ENCODE results near the gene SEMA3D. TPM values are rescaled to one million over a fixed set of nuclear protein-coding genes. Genes with fewer than 3 reads are reported as not detected.

Gene SEMA3D
- total RNA-seq, 2 donors from 2014 or later = 10.7 to 16.5 TPM

- H3K4me1 ChIP-seq (replicated peaks) = no peaks in the 10 kb centered on the region
- H3K4me3 ChIP-seq = no peak overlapping the region
- H3K27me3 ChIP-seq (replicated peaks; ENCODE audit: insufficient read depth) = no peaks in the 10 kb centered on the region
- intact Hi-C loops (cut with DNase I) = no loop called here
- TF ChIP-seq, protein P1, sequence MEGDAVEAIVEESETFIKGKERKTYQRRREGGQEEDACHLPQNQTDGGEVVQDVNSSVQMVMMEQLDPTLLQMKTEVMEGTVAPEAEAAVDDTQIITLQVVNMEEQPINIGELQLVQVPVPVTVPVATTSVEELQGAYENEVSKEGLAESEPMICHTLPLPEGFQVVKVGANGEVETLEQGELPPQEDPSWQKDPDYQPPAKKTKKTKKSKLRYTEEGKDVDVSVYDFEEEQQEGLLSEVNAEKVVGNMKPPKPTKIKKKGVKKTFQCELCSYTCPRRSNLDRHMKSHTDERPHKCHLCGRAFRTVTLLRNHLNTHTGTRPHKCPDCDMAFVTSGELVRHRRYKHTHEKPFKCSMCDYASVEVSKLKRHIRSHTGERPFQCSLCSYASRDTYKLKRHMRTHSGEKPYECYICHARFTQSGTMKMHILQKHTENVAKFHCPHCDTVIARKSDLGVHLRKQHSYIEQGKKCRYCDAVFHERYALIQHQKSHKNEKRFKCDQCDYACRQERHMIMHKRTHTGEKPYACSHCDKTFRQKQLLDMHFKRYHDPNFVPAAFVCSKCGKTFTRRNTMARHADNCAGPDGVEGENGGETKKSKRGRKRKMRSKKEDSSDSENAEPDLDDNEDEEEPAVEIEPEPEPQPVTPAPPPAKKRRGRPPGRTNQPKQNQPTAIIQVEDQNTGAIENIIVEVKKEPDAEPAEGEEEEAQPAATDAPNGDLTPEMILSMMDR (IDR thresholded peaks at IDR 0.05) = no peak
- no peak for TF ChIP-seq POLR2A (IDR thresholded peaks at IDR 0.05)
- no peak for TF ChIP-seq POLR2AphosphoS5 (IDR thresholded peaks at IDR 0.05)
- H3K36me3 ChIP-seq = no peaks in the 10 kb centered on the region
- DNase-seq (ENCODE audit: low spot score) = no peak
- 26% methylated on average over 1 of the region's 1 CpG for WGBS
- H3K27ac ChIP-seq = no peak overlapping the region
- no peaks in the 10 kb centered on the region for H3K9me3 ChIP-seq
Observed at GRCh38 chr7:85052894-85053293, 134.0 kb downstream of the SEMA3D start.

DNA sequence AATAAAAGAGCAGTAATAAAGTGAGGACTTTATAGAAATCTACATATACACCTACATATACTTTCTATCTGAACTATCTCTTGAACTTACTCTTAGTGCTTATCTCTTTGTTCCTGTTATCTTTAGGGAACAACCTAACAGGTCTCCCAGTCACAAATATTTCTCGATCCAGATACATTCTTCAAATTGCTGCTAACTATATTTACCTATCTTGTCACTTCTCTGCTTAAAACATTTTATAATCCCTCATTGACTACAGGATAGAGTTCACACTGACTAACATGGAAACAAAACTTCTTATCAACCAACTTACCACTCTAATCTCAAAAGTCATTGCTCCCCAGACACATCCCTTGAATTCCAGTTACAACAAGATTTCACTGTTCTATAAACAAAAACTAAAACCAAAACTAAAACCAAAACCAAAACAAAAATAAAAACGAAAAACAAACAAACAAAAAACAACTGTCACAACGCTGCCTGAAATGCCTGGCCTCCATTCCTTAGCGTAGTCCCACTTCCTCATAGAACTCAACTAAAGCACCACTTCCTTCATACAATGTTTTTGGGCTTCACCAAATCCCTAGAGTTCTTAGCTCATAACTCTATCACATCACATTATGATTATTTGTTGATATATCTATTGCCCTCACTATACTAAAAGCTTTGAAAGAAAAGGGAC is 134.7 kb downstream of the SEMA3D start:
- WGBS = 83% methylated on average over 4 of the region's 4 CpGs
- Histone ChIP-seq H3K36me3 (no peaks in the 10 kb centered on the region), H3K9me3 (no peaks in the 10 kb centered on the region), H3K4me1 (replicated peaks) (no peaks in the 10 kb centered on the region), H3K27ac (no peak overlapping the region), H3K4me3 (no peak overlapping the region), H3K27me3 (replicated peaks; ENCODE audit: insufficient read depth) (no peaks in the 10 kb centered on the region)
- intact Hi-C loops (cut with DNase I) = no loop called here
- TF ChIP-seq POLR2AphosphoS5 (IDR thresholded peaks at IDR 0.05) (no peak), POLR2A (IDR thresholded peaks at IDR 0.05) (no peak)
- TF ChIP-seq, protein P1 (IDR thresholded peaks at IDR 0.05) = no peak
- no peak for DNase-seq (ENCODE audit: low spot score)

DNA sequence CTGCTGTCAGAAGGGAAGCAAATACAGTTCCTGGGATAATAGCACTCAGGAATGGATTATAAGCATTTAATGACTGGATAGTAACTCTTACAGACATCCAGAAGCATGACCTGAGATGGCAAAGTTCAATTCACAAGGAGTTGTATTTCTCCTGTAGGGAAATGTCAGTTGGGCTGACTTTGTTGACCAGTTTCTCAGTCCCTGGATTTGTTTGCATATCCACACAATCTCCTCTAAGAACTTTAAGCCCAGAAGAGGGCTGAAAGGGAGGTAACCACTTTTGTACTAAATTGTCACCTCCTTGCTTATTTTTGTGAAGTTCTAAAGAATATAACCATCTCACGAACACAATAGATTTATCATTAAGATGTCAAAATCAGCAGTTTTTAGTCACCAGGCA is 140.3 kb downstream of the SEMA3D start:
- no peak for DNase-seq (ENCODE audit: low spot score)
- Histone ChIP-seq H3K27me3 (replicated peaks; ENCODE audit: insufficient read depth) (no peaks in the 10 kb centered on the region), H3K27ac (no peak overlapping the region), H3K4me1 (replicated peaks) (no peaks in the 10 kb centered on the region), H3K4me3 (no peak overlapping the region), H3K36me3 (no peaks in the 10 kb centered on the region), H3K9me3 (no peaks in the 10 kb centered on the region)
- intact Hi-C loops (cut with DNase I) = no loop called here
- 91% methylated on average over 1 of the region's 1 CpG for WGBS
- TF ChIP-seq POLR2A (IDR thresholded peaks at IDR 0.05) (no peak), POLR2AphosphoS5 (IDR thresholded peaks at IDR 0.05) (no peak)

DNA sequence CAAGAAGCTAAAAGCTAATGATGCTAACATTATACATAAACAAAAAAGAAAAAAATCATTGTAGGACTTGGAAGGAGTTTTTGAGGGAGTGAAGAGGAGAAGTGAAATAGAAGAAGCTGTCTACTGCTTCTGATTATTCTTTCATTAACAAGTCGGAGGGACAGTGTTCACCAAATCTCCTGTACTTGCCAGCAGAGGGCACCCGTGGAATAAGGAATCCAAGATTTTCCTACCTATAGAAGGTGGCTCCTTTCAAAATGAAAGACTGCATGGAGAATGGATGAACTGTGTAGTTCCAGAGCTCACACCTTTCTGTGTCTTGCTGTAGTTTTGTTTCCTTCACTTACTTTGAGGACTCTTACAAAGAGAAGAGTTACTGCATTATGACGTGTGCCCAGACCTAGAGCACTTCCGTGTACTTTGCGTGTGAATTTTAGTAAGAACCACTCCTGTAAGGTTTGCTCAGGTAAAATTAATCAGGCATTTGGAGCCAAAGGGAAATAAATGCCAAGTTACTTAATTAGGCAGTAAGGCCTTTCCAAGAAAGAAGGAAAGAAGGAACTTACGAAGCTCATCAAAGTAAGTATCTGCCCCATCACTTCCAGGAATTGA is 145.1 kb downstream of the SEMA3D start:
- TF ChIP-seq, protein P1 (IDR thresholded peaks at IDR 0.05) = peak; percentile 12 to 73 (median 71)
- TF ChIP-seq POLR2AphosphoS5 (IDR thresholded peaks at IDR 0.05) (peak; percentile 18), POLR2A (IDR thresholded peaks at IDR 0.05) (no peak)
- H3K4me3 ChIP-seq = no peak overlapping the region
- 62% methylated on average over 6 of the region's 6 CpGs for WGBS
- peak; percentile 63 for DNase-seq (ENCODE audit: low spot score)
- H3K36me3 ChIP-seq = no peaks in the 10 kb centered on the region
- H3K4me1 ChIP-seq (replicated peaks) = no peaks in the 10 kb centered on the region
- H3K27ac ChIP-seq = no peak overlapping the region
- no peaks in the 10 kb centered on the region for H3K27me3 ChIP-seq (replicated peaks; ENCODE audit: insufficient read depth)
- H3K9me3 ChIP-seq = no peaks in the 10 kb centered on the region
- intact Hi-C loops (cut with DNase I) = loop anchor here (5.0 kb wide), 2 partner anchors 421 to 511 kb away; no protein-coding TSS in a partner anchor

GRCh38 chr7:85039196-85039923 is 147.5 kb downstream of the SEMA3D start:
- no peak overlapping the region for H3K27ac ChIP-seq
- H3K9me3 ChIP-seq = no peaks in the 10 kb centered on the region
- no peaks in the 10 kb centered on the region for H3K36me3 ChIP-seq
- H3K4me1 ChIP-seq (replicated peaks) = no peaks in the 10 kb centered on the region
- intact Hi-C loops (cut with DNase I) = loop anchor here (10.0 kb wide), 1 partner anchor 145 kb away; the partner anchor contains the start of gene SEMA3D
- no peak overlapping the region for H3K4me3 ChIP-seq
- no peak for TF ChIP-seq POLR2AphosphoS5 (IDR thresholded peaks at IDR 0.05)
- TF ChIP-seq, protein P1 (IDR thresholded peaks at IDR 0.05) = no peak
- no peak for TF ChIP-seq POLR2A (IDR thresholded peaks at IDR 0.05)
- DNase-seq (ENCODE audit: low spot score) = no peak
- no peaks in the 10 kb centered on the region for H3K27me3 ChIP-seq (replicated peaks; ENCODE audit: insufficient read depth)
- WGBS = 91% methylated on average over 11 of the region's 11 CpGs

All from prostate gland (tissue), 2 donors.